SK-N-SH (cell line): ENCODE results near the gene SYNPR. TPM values are rescaled to one million over a fixed set of nuclear protein-coding genes. Genes with fewer than 3 reads are reported as not detected.

Experiments used
- CTCF ChIA-PET: fragments of 300-600, 350-600 bp; formaldehyde crosslinking; extraction: SDS; loops from one replicate; lab custom pipeline; 2021; lab: Yijun Ruan, JAX
- POLR2A ChIA-PET: fragments of 350-600 bp; sonication (Branson Sonifier 250); formaldehyde crosslinking; extraction: SDS; loops from one replicate; lab custom pipeline; 2020; ENCODE audit warnings: antibody characterized with exemption, inconsistent platforms; lab: Yijun Ruan, JAX
- DNase-seq: peaks from one replicate; pipeline ENCODE4 v3.0.0; 2012
- H2AFZ ChIP-seq: fragments of 200-600 bp; sonication (generic); 2 replicates; pipeline ENCODE4 v1.8.1; 2016; ENCODE audit warnings: antibody characterized with exemption, mild to moderate bottlenecking, low read depth
- H3F3A ChIP-seq: fragments of 200-600 bp; sonication (generic); replicated peaks from 2 replicates; pipeline ENCODE3; 2016; ENCODE audit warnings: antibody characterized with exemption, mild to moderate bottlenecking; ENCODE audit not compliant: insufficient read depth
- H3K27ac ChIP-seq, 2 experiments: fragments of 200-500 bp in 1 of 2; fragments of 200-600 bp in 1 of 2; sonication (Bioruptor generic) in 1 of 2; sonication (generic), shearing (Covaris generic) in 1 of 2; 2 replicates each; pipeline versions ENCODE4 v1.5.1 to v1.6.1; 2014 to 2016; ENCODE audit warnings: low read depth in 2 of 2, inconsistent platforms in 1 of 2, low read length in 1 of 2, mild to moderate bottlenecking in 1 of 2, mixed read lengths in 1 of 2
- H3K27me3 ChIP-seq: fragments of 200-600 bp; sonication (generic), shearing (Covaris generic); 2 replicates; pipeline ENCODE4 v1.6.1; 2016; ENCODE audit warnings: mixed run types; ENCODE audit not compliant: insufficient read depth
- H3K36me3 ChIP-seq, 2 experiments: fragments of 200-500 bp in 1 of 2; fragments of 200-600 bp in 1 of 2; sonication (Bioruptor generic) in 1 of 2; sonication (generic) in 1 of 2; replicated peaks in 1 of 2; 2 replicates each; pipeline versions ENCODE3 to v1.5.1; 2014 to 2016; ENCODE audit warnings: low read length in 1 of 2, mild to moderate bottlenecking in 1 of 2; ENCODE audit not compliant: insufficient read depth in 2 of 2, control insufficient read depth in 1 of 2
- H3K4me1 ChIP-seq, 2 experiments: fragments of 200-500 bp in 1 of 2; fragments of 200-600 bp in 1 of 2; sonication (Bioruptor generic) in 1 of 2; sonication (generic), shearing (Covaris generic) in 1 of 2; 2 replicates each; pipeline versions ENCODE4 v1.5.1 to v1.6.1; 2014 to 2016; ENCODE audit warnings: low read depth in 1 of 2, low read length in 1 of 2, mixed run types in 1 of 2; ENCODE audit not compliant: insufficient read depth in 2 of 2, control insufficient read depth in 1 of 2
- H3K4me2 ChIP-seq: fragments of 200-600 bp; sonication (generic), shearing (Covaris generic); 2 replicates; pipeline ENCODE4 v1.6.1; 2017; ENCODE audit warnings: mixed run types
- H3K4me3 ChIP-seq, 2 experiments: fragments of 200-500 bp in 1 of 2; fragments of 200-600 bp in 1 of 2; sonication (Bioruptor generic) in 1 of 2; sonication (generic), shearing (Covaris generic) in 1 of 2; 2 replicates each; pipeline versions ENCODE4 v1.5.1 to v1.8.1; 2014 to 2016; ENCODE audit warnings: low read depth in 2 of 2, inconsistent platforms in 1 of 2, low read length in 1 of 2, mild to moderate bottlenecking in 1 of 2, mixed read lengths in 1 of 2, moderate library complexity in 1 of 2
- H3K79me2 ChIP-seq: fragments of 200-600 bp; sonication (generic); 2 replicates; pipeline ENCODE4 v1.8.1; 2017; ENCODE audit warnings: mild to moderate bottlenecking; ENCODE audit not compliant: insufficient read depth
- H3K9ac ChIP-seq: fragments of 200-600 bp; sonication (generic); 2 replicates; pipeline ENCODE4 v1.6.1; 2017; ENCODE audit warnings: mixed run types
- H3K9me2 ChIP-seq: fragments of 200-600 bp; sonication (generic); 2 replicates; pipeline ENCODE4 v1.6.1; 2017; ENCODE audit warnings: mixed run types
- H3K9me3 ChIP-seq: fragments of 200-600 bp; sonication (generic); 2 replicates; pipeline ENCODE4 v1.6.1; 2017; ENCODE audit warnings: mixed run types, mild to moderate bottlenecking, moderate library complexity
- H4K20me1 ChIP-seq: fragments of 200-600 bp; sonication (generic); 2 replicates; pipeline ENCODE4 v1.6.1; 2017; ENCODE audit warnings: mild to moderate bottlenecking, mixed run types; ENCODE audit not compliant: insufficient read depth
- CHD2 ChIP-seq: fragments of 150-350 bp; IDR thresholded peaks from 2 replicates; pipeline ENCODE4 v1.6.1; 2018; ENCODE audit warnings: low read length; ENCODE audit not compliant: partially characterized antibody
- EP300 ChIP-seq, 2 experiments: IDR thresholded peaks; 2 replicates each; pipeline versions ENCODE4 v1.4.0 to v1.6.1; 2012; ENCODE audit warnings: borderline replicate concordance in 1 of 2, low read depth in 1 of 2, low read length in 1 of 2
- EZH2phosphoT487 ChIP-seq: fragments of 200-600 bp; sonication (generic); IDR thresholded peaks from 2 replicates; pipeline ENCODE4 v1.6.1; 2017; ENCODE audit warnings: low read depth, mixed run types, mild to moderate bottlenecking, antibody characterized with exemption, moderate library complexity, borderline replicate concordance
- FOSL2 ChIP-seq: IDR thresholded peaks from 2 replicates; pipeline ENCODE4 v1.4.0; 2012; ENCODE audit warnings: low read depth, mild to moderate bottlenecking, moderate library complexity, borderline replicate concordance
- FOXJ3 ChIP-seq: sonication (generic); formaldehyde crosslinking; IDR thresholded peaks from 2 replicates; pipeline ENCODE4 v1.5.1; 2020; ENCODE audit warnings: mild to moderate bottlenecking, missing genetic modification reagents
- FOXM1 ChIP-seq: IDR thresholded peaks from 2 replicates; pipeline ENCODE4 v1.4.0; 2012; ENCODE audit warnings: low read depth, mild to moderate bottlenecking
- GABPA ChIP-seq: IDR thresholded peaks from 2 replicates; pipeline ENCODE4 v1.4.0; 2012; ENCODE audit warnings: low read depth, mild to moderate bottlenecking
- GATA2 ChIP-seq: sonication (generic); formaldehyde crosslinking; IDR thresholded peaks from 2 replicates; pipeline ENCODE4 v1.5.0; 2020; ENCODE audit warnings: mild to moderate bottlenecking, missing genetic modification reagents
- MAX ChIP-seq: IDR thresholded peaks from 2 replicates; pipeline ENCODE4 v1.4.0; 2012; ENCODE audit warnings: low read depth
- MEF2A ChIP-seq: IDR thresholded peaks from 2 replicates; pipeline ENCODE4 v1.4.0; 2012; ENCODE audit warnings: low read depth, borderline replicate concordance
- MXI1 ChIP-seq: IDR thresholded peaks from 2 replicates; pipeline ENCODE4 v1.6.1; 2012; ENCODE audit warnings: mild to moderate bottlenecking, low read depth, low read length, improper control_type of control experiment
- POLR2AphosphoS5 ChIP-seq: IDR thresholded peaks from 2 replicates; pipeline ENCODE4 v1.6.1; 2012; ENCODE audit warnings: low read depth, low read length
- RCOR1 ChIP-seq: fragments of 150-350 bp; IDR thresholded peaks from 2 replicates; pipeline ENCODE4 v1.6.1; 2017; ENCODE audit warnings: antibody characterized with exemption, low read length
- SIN3A ChIP-seq: IDR thresholded peaks from 2 replicates; pipeline ENCODE4 v1.6.1; 2012; ENCODE audit warnings: low read depth, mild to moderate bottlenecking, low read length, moderate library complexity, borderline replicate concordance
- SMC3 ChIP-seq: IDR thresholded peaks from 2 replicates; pipeline ENCODE4 v1.6.1; 2012; ENCODE audit warnings: low read depth, low read length, improper control_type of control experiment
- USF1 ChIP-seq: IDR thresholded peaks from 2 replicates; pipeline ENCODE4 v1.4.0; 2012; ENCODE audit warnings: low read depth, borderline replicate concordance
- USF2 ChIP-seq: fragments of 150-350 bp; IDR thresholded peaks from 2 replicates; pipeline ENCODE4 v1.6.1; 2017; ENCODE audit warnings: antibody characterized with exemption, low read length, low read depth, borderline replicate concordance
- WGBS: methylation state at CpG from one replicate; pipeline ENCODE4 v1.1.6; 2017; ENCODE audit warnings: low lambda C conversion rate; 5-methylcytosine and 5-hydroxymethylcytosine counted together
- polyA plus RNA-seq, 3 experiments: library from polyadenylated mRNA; depleted of rRNA; stranded (reverse); fragments of >200 nt; gene quantifications; 2 replicates each; pipeline ENCODE4 v1.2.3, GENCODE V29; 2012
- TF ChIP-seq, protein P1 (sequence below): fragments of 150-350 bp; IDR thresholded peaks from 2 replicates; pipeline ENCODE4 v1.6.1; 2016; ENCODE audit warnings: mild to moderate bottlenecking, low read depth, low read length
- TF ChIP-seq, protein P2 (sequence below): IDR thresholded peaks from 2 replicates; pipeline ENCODE4 v1.4.0; 2012; ENCODE audit warnings: low read depth, borderline replicate concordance

SYNPR gene
- polyA plus RNA-seq, 1 of the 3 experiments (the other 2 are of a cell fraction): not detected

DNA sequence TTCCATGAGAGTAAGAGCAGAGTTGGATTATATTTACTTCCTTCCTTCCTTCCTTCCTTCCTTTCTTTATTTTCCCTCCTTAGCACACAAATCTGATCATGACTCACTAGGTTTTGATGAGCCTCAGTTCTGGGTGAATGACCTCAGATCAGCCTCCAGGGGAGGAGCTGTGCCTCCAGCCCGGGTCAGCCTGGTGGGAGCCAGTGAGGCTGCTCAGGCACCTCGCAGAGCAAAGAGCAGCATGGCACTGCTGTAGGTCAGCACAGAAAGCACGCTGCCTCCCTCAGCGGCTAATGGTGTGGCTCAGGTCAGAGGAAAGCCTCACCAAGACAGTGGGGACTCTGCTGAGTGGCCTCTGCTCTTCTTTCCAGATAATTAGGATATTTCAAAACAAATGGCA is 108.5 kb downstream of the SYNPR start:
- Histone ChIP-seq H4K20me1 (0 out of 2 replicates have a peak, but pooled peaks cover 2% of the 10 kb centered on the region), H3K27ac (no peak overlapping the region), H3K9me3 (no peaks in the 10 kb centered on the region), H3K9ac (no peak overlapping the region), H3K9me2 (no peaks in the 10 kb centered on the region), H3K4me3 (no peak overlapping the region), H3K4me1 (0 out of 4 replicates have a peak, but pooled peaks cover 0 to 3% of the 10 kb centered on the region in 2 experiments), H2AFZ (no peak overlapping the region), H3K27me3 (no peaks in the 10 kb centered on the region; the same call in 1 of the 2 replicates), H3F3A (no peaks in the 10 kb centered on the region), H3K36me3 (no peaks in the 10 kb centered on the region), H3K79me2 (no peaks in the 10 kb centered on the region), H3K4me2 (no peak overlapping the region)
- TF ChIP-seq GABPA: no peak
- no peak for TF ChIP-seq RCOR1
- no peak for TF ChIP-seq FOXM1
- no peak for TF ChIP-seq USF2
- TF ChIP-seq, protein P1, sequence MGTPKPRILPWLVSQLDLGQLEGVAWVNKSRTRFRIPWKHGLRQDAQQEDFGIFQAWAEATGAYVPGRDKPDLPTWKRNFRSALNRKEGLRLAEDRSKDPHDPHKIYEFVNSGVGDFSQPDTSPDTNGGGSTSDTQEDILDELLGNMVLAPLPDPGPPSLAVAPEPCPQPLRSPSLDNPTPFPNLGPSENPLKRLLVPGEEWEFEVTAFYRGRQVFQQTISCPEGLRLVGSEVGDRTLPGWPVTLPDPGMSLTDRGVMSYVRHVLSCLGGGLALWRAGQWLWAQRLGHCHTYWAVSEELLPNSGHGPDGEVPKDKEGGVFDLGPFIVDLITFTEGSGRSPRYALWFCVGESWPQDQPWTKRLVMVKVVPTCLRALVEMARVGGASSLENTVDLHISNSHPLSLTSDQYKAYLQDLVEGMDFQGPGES: no peak
- TF ChIP-seq FOXJ3: no peak
- TF ChIP-seq EZH2phosphoT487: no peak
- no peak for TF ChIP-seq MEF2A
- no peak for TF ChIP-seq MAX
- no peak for TF ChIP-seq EP300 (IDR thresholded peaks at IDR 0.05; ENCODE audit: borderline replicate concordance in 1 of 2, low read depth in 1 of 2, low read length in 1 of 2)
- TF ChIP-seq CHD2: no peak
- no peak for TF ChIP-seq SMC3
- no peak for TF ChIP-seq SIN3A
- peak; percentile 2 for DNase-seq
- ChIA-PET POLR2A (no interaction called here), CTCF (interaction anchor here (1.4 to 2.4 kb wide), 2 partner anchors 37 to 416 kb away, joined by 5 to 9 read pairs; no protein-coding TSS in a partner anchor)
- 14% methylated on average over 2 of the region's 4 CpGs for WGBS

- no peak for DNase-seq
- 58% methylated on average over 3 of the region's 3 CpGs for WGBS
- TF ChIP-seq FOSL2 (peak; percentile 29; the same call in 1 of the 2 replicates), USF1 (no peak), RCOR1 (no peak), MXI1 (no peak), GATA2 (CRISPR knock-in tag) (no peak), POLR2AphosphoS5 (no peak), USF2 (no peak)
- TF ChIP-seq, protein P2, sequence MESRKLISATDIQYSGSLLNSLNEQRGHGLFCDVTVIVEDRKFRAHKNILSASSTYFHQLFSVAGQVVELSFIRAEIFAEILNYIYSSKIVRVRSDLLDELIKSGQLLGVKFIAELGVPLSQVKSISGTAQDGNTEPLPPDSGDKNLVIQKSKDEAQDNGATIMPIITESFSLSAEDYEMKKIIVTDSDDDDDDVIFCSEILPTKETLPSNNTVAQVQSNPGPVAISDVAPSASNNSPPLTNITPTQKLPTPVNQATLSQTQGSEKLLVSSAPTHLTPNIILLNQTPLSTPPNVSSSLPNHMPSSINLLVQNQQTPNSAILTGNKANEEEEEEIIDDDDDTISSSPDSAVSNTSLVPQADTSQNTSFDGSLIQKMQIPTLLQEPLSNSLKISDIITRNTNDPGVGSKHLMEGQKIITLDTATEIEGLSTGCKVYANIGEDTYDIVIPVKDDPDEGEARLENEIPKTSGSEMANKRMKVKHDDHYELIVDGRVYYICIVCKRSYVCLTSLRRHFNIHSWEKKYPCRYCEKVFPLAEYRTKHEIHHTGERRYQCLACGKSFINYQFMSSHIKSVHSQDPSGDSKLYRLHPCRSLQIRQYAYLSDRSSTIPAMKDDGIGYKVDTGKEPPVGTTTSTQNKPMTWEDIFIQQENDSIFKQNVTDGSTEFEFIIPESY: no peak
- TF ChIP-seq, all 33 proteins: peak for 1
Measured at GRCh38 chr3:63387568-63387967, 109.5 kb downstream of the SYNPR start.

More at GRCh38 chr3:63387568-63387967, 109.5 kb downstream of the SYNPR start:
- H3K9ac ChIP-seq: no peak overlapping the region
- CTCF ChIA-PET: interaction anchor here (1.1 kb wide), 1 partner anchor 36 kb away, joined by 3 read pairs; no protein-coding TSS in a partner anchor
- H3K9me2 ChIP-seq: no peaks in the 10 kb centered on the region
- H3F3A ChIP-seq: no peaks in the 10 kb centered on the region
- H3K4me3 ChIP-seq: no peak overlapping the region
- no peaks in the 10 kb centered on the region for H3K79me2 ChIP-seq
- POLR2A ChIA-PET: no interaction called here
- 0 out of 4 replicates have a peak, but pooled peaks cover 0 to 3% of the 10 kb centered on the region in 2 experiments for H3K4me1 ChIP-seq
- H3K4me2 ChIP-seq: no peak overlapping the region
- 0 out of 2 replicates have a peak, but pooled peaks cover 2% of the 10 kb centered on the region for H4K20me1 ChIP-seq
- no peak overlapping the region for H3K27ac ChIP-seq
- H3K36me3 ChIP-seq: no peaks in the 10 kb centered on the region
- H3K9me3 ChIP-seq: no peaks in the 10 kb centered on the region
- H2AFZ ChIP-seq: no peak overlapping the region
- H3K27me3 ChIP-seq: no peaks in the 10 kb centered on the region
